GM12872 (cell line): ENCODE data around the gene FAM3D.
A peak's percentile ranks its signal among the peaks of the same experiment; 100 is the strongest.

Experiments
- CTCF ChIP-seq: IDR thresholded peaks from 3 replicates; pipeline ENCODE4 v1.5.1; 2011; ENCODE audit warnings: low read depth, mild to moderate bottlenecking, low read length, moderate library complexity; ENCODE audit not compliant: insufficient read depth

The FAM3D gene

GRCh38 chr3:58647381-58648141 is 19.0 kb downstream of the FAM3D start:
- TF ChIP-seq CTCF: no peak

DNA sequence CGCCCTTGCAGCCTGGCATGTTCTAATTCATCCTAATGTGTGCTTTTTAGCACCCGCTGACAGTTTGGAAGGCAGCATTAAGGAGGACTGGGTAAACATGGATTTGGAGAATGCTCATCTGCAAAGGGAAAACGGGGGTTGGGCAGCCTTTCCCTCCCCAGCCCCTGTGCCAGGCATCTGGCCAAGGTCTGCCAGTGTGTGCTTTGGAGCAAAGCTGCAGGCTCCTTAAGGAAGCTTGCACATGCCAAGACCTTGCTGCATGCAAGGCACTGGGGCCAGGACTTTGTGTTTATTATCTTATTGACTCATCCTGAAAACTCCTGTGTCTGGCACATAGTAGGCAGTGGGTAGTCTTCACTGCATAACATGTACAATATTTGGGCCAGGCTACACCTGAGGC is 20.1 kb downstream of the FAM3D start:
- no peak for TF ChIP-seq CTCF

DNA sequence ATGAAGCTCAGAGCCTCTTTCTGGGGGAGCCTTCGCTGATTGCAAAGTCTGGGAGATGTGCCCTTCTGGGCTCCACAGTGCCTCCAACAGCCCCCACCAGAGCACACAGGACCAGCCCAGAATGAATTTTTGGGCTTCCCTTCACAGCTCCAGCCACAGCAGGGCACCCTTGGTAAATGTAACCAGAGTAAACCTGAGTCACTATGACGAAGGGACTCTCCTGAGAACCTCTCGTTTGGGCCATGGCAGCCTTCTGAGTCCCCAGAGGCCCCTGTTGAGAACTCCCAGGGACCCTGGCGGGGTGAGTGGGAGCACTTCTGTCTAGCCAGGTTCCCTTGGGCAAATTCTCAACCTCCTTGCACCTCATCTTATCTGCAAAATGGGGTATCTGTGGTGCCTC is 20.8 kb downstream of the FAM3D start:
- TF ChIP-seq CTCF: no peak

DNA sequence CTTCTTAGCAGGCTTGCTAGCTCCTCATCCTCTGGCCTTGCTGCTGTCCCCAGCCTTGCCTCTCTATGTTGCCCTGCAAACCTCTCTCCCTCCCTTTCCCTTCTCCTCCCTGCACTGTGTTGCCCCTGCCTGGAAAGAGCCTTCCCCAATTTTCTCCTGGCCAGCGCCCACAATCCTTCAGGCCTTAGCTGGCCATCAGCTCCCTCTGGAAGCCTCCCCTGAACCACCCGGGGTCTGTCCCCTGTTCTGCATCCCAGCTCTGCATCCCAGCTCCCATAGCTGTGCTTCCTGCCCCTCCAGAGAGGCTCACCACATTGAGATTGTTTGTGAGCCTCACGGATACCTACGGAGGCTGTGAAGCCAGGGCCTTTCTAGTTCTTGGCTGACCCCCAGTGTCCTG is 23.7 kb downstream of the FAM3D start:
- TF ChIP-seq CTCF: no peak

GRCh38 chr3:58640700-58641372 is 25.7 kb downstream of the FAM3D start:
- TF ChIP-seq CTCF: peak; percentile 95

DNA sequence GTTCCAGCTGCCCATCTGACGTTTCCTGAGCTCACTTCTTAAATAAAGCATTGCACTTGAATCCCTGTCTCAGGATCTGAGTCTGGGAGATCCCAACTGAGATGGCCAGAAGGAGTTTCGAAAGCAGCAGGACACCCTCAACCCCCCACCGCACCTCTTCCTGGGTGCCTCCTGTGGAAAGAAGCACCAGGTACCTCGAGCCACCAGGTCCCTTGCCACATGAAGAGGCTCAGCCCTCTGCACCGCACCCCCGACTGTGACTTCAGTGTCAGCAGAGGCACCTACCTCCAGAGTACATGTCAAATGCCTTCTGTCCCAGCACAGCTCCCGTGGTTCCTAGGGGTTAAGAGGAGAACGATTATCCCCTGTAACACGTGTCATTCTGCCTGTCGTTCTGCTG is 26.7 kb downstream of the FAM3D start:
- TF ChIP-seq CTCF: no peak

- TF ChIP-seq CTCF: no peak
Observed at GRCh38 chr3:58639001-58639400, 27.6 kb downstream of the FAM3D start.
